ENCODE data around the gene PITPNB.

DNA sequence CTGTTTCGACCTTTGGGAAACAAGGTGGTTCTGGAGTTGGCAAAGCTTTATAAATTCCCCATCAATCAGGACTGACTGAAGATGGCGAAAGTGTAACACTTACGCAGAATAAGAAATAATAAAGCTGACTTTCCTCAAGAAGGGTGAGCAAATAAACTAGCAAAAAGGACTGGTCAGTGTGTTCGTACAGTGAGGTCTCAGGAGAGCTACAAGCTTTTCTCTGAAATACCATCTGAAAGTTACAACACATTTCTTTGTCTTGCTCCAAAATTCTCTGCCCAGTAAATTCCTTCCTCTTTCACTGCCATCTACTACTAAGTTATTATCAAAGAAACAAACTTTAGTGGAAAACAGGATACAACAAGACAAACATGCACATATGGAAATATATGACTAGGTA is 13.4 kb downstream of the PITPNB start:
- TF ChIP-seq EZH2 (IDR thresholded peaks at IDR 0.05) (no peak), POLR2AphosphoS5 (IDR thresholded peaks at IDR 0.05; ENCODE audit: borderline replicate concordance, low read depth, low read length) (no peak)

All from SK-N-MC (cell line).